ENCODE data around the gene RHEB. TPM values are rescaled to one million over a fixed set of nuclear protein-coding genes. Genes with fewer than 3 reads are reported as not detected.

Gene RHEB
- total RNA-seq, 1 experiment from 2014 or later: 123 TPM

DNA sequence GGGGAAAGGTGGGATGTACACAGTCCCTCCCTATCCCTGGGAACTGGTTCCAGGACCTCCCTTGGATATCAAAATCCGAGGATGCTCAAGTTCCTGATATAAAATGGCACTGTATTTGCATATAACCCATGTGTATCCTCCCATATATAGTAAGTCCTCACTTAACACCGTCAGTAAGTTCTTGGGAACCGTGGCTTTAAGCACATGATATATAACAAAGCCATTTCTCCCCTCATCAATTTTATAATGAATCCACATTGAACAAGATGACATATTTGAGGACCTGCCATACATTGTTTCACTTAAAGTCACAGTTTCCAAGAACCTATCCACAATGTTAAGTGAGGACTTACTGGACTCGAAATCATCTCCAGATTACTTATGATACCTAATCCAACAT is 85.1 kb downstream of the RHEB start:
- peaks cover 38% of the 10 kb centered on the region for H3K27me3 Mint-ChIP-seq (ENCODE audit: unreplicated experiment)
- no peak overlapping the region for H3K27ac Mint-ChIP-seq (ENCODE audit: unreplicated experiment)

DNA sequence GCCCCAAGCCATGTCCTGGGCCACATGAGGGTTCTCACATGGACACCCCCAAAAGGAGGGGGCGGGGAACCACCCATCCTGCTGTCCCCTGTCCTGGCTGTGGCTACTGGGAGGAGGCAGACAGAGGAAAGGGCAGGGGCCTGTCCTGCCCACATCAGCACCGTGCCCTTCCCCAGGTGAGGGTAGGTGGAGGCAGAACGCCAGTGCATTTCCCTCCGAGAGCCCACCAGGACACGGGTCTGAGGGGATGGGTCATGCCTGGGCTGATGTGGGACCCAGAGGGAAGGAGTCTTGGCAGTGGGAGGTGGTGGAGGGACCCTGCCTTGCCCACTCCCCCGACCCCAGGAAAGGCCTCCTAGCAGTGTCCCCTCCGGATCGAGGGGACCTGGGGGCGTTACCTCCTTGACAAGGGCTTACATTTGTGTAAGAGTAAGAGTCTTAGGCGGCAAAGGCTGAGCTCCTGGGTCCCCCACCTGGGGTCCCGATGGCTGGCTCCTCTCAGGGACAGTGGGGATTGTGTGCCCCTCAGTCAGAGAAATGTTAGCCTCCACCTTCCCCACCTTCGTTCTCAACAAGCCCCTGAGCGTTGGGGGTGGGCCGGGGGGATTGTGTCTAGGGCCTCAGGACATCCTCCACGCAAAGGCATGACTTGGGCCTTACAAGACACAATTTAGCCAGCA is 85.8 kb downstream of the RHEB start:
- BruUV-seq (replicated peaks): no TSS peak
- intact Hi-C loops (cut with micrococcal nuclease; ENCODE audit: unreplicated experiment): no loop called here
- no peak for DNase-seq

More for the DNA sequence above, 85.1 kb downstream of the RHEB start:
- Mint-ChIP-seq H3K4me3 (ENCODE audit: low read depth, unreplicated experiment) (no peak overlapping the region), H3K9me3 (ENCODE audit: low read depth, unreplicated experiment) (no peaks in the 10 kb centered on the region), H3K4me1 (ENCODE audit: low read depth, unreplicated experiment) (no peaks in the 10 kb centered on the region), H3K36me3 (ENCODE audit: insufficient read depth, unreplicated experiment) (no peaks in the 10 kb centered on the region)
- TF ChIP-seq, protein P1, sequence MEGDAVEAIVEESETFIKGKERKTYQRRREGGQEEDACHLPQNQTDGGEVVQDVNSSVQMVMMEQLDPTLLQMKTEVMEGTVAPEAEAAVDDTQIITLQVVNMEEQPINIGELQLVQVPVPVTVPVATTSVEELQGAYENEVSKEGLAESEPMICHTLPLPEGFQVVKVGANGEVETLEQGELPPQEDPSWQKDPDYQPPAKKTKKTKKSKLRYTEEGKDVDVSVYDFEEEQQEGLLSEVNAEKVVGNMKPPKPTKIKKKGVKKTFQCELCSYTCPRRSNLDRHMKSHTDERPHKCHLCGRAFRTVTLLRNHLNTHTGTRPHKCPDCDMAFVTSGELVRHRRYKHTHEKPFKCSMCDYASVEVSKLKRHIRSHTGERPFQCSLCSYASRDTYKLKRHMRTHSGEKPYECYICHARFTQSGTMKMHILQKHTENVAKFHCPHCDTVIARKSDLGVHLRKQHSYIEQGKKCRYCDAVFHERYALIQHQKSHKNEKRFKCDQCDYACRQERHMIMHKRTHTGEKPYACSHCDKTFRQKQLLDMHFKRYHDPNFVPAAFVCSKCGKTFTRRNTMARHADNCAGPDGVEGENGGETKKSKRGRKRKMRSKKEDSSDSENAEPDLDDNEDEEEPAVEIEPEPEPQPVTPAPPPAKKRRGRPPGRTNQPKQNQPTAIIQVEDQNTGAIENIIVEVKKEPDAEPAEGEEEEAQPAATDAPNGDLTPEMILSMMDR (IDR thresholded peaks at IDR 0.05; ENCODE audit: unreplicated experiment): no peak
- CTCF ChIA-PET: no interaction called here
- intact Hi-C loops (cut with micrococcal nuclease; ENCODE audit: unreplicated experiment): no loop called here
- no peak for DNase-seq
- BruUV-seq (replicated peaks): no TSS peak

DNA sequence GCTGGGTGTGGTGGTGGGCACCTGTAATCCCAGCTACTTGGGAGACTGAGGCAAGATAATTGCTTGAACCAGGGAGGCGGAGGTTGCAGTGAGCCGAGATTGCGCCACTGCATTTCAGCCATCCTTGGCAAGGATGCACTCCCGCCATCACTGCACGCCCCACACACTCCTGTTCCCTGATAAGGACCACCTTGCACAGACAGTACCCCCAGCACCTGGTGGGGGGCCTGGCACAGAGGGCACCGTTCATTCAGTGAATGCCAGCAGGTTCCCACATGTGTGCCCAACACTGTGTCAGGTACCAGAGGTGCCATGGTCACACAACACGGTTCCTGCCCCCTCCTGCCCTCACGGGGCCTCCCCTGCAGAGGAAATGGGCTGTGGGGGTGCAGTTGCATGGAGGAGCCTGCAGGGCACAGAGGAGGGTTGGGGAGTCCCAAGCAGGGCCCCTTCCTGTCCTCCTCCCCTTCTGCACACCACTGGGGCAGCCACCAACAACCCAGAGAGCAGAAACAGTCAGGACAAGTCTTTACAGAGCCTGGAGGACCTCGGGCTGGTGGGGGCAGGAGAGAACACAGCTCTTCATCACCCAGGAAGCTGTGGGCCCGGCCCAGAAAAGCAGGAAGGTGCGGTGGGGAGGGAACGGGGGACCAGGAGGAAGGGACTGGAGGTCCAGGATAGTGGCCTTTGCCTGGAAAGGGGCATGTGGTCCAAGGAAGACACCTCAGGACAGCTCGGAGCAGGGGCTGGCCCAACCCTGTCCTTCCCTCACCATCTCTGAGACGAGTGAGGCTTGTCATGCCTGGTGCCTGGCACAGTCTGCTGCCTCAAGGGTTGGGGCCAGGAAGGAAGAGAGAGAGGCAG is 86.8 kb downstream of the RHEB start:
- Mint-ChIP-seq H3K4me3 (ENCODE audit: low read depth, unreplicated experiment) (no peak overlapping the region), H3K4me1 (ENCODE audit: low read depth, unreplicated experiment) (peaks cover 7% of the 10 kb centered on the region), H3K9me3 (ENCODE audit: low read depth, unreplicated experiment) (no peaks in the 10 kb centered on the region), H3K36me3 (ENCODE audit: insufficient read depth, unreplicated experiment) (peaks cover 1% of the 10 kb centered on the region), H3K27me3 (ENCODE audit: unreplicated experiment) (peaks cover 32% of the 10 kb centered on the region), H3K27ac (ENCODE audit: unreplicated experiment) (no peak overlapping the region)
- intact Hi-C loops (cut with micrococcal nuclease; ENCODE audit: unreplicated experiment): no loop called here
- BruUV-seq (replicated peaks): no TSS peak
- no peak for DNase-seq
- TF ChIP-seq, protein P1 (IDR thresholded peaks at IDR 0.05; ENCODE audit: unreplicated experiment): peak; percentile 28
- CTCF ChIA-PET: no interaction called here

More for the DNA sequence above, 85.8 kb downstream of the RHEB start:
- peaks cover 38% of the 10 kb centered on the region for H3K27me3 Mint-ChIP-seq (ENCODE audit: unreplicated experiment)
- H3K4me3 Mint-ChIP-seq (ENCODE audit: low read depth, unreplicated experiment): no peak overlapping the region
- no peaks in the 10 kb centered on the region for H3K36me3 Mint-ChIP-seq (ENCODE audit: insufficient read depth, unreplicated experiment)
- no peaks in the 10 kb centered on the region for H3K9me3 Mint-ChIP-seq (ENCODE audit: low read depth, unreplicated experiment)
- H3K4me1 Mint-ChIP-seq (ENCODE audit: low read depth, unreplicated experiment): no peaks in the 10 kb centered on the region
- H3K27ac Mint-ChIP-seq (ENCODE audit: unreplicated experiment): no peak overlapping the region
- CTCF ChIA-PET: no interaction called here
- TF ChIP-seq, protein P1 (IDR thresholded peaks at IDR 0.05; ENCODE audit: unreplicated experiment): no peak

DNA sequence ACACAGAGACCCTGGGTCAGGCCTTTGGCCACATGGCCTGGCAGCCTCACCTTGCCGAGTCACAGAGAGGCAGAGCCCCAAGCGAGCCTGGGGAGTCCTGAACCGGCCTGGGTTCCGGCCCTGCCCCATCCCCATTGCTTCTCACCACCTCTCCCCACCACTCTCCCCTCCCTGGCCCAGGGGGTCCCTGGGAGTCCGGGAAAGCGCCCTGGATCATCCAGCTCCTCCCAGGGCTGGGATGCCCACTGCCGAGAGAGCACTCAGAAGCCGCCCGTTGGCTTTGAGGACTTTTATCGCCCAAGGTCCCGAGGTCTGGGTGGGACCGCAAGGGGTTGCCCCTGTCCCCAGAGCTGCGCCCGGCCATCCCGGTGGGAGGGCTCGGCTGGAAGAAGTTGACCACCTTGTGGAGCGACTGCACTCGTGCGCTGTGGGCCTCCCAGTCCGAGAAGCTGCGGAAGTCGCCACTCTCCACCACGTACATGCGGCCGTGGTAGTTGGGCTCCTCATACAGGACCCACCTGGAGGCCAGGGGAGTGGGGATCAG is 87.9 kb downstream of the RHEB start:
- Mint-ChIP-seq H3K4me3 (ENCODE audit: low read depth, unreplicated experiment) (no peak overlapping the region), H3K4me1 (ENCODE audit: low read depth, unreplicated experiment) (peaks cover 12% of the 10 kb centered on the region), H3K9me3 (ENCODE audit: low read depth, unreplicated experiment) (no peaks in the 10 kb centered on the region), H3K27me3 (ENCODE audit: unreplicated experiment) (peaks cover 22% of the 10 kb centered on the region), H3K36me3 (ENCODE audit: insufficient read depth, unreplicated experiment) (peaks cover 7% of the 10 kb centered on the region), H3K27ac (ENCODE audit: unreplicated experiment) (no peak overlapping the region)
- no peak for DNase-seq
- no TSS peak for BruUV-seq (replicated peaks)
- TF ChIP-seq, protein P1 (IDR thresholded peaks at IDR 0.05; ENCODE audit: unreplicated experiment): no peak
- intact Hi-C loops (cut with micrococcal nuclease; ENCODE audit: unreplicated experiment): no loop called here
- CTCF ChIA-PET: no interaction called here
